Mesothelial cell of epicardium (in vitro differentiated cells): ENCODE results near the gene EMP3. TPM values are rescaled to one million over a fixed set of nuclear protein-coding genes. Genes with fewer than 3 reads are reported as not detected.

Experiments used
- DNase-seq, 2 experiments: peaks; one replicate each; pipeline ENCODE4 v3.0.0; 2021; ENCODE audit warnings: low spot score in 2 of 2; ENCODE audit not compliant: unreplicated experiment in 2 of 2
- H3K27ac Mint-ChIP-seq: 2 replicates; pipeline ENCODE4 v1.8.0; 2021; ENCODE audit warnings: mixed read lengths
- H3K27me3 Mint-ChIP-seq: 2 replicates; pipeline ENCODE4 v1.8.0; 2021; ENCODE audit warnings: low read depth, mixed read lengths
- H3K36me3 Mint-ChIP-seq: 2 replicates; pipeline ENCODE4 v1.8.0; 2021; ENCODE audit warnings: mixed read lengths
- H3K4me1 Mint-ChIP-seq: 2 replicates; pipeline ENCODE4 v1.8.0; 2021; ENCODE audit warnings: mixed read lengths
- H3K4me3 Mint-ChIP-seq: 2 replicates; pipeline ENCODE4 v1.8.0; 2021; ENCODE audit warnings: mild to moderate bottlenecking, moderate library complexity, mixed read lengths
- H3K9me3 Mint-ChIP-seq: 2 replicates; pipeline ENCODE4 v1.8.0; 2021; ENCODE audit warnings: mixed read lengths
- CTCF ChIP-seq: fragments of 200-600 bp; sonication (generic); IDR thresholded peaks from one replicate; pipeline ENCODE4 v1.5.0; 2021; ENCODE audit warnings: antibody characterized with exemption; ENCODE audit not compliant: unreplicated experiment
- total RNA-seq: library from RNA; stranded (reverse); gene quantifications from 3 replicates; pipeline ENCODE4 v1.2.1, GENCODE V29; 2021

The EMP3 gene
- total RNA-seq, 1 donor from 2014 or later, result 52.5 TPM

- H3K9me3 Mint-ChIP-seq, result no peaks in the 10 kb centered on the region
- peaks cover 30% of the 10 kb centered on the region for H3K4me1 Mint-ChIP-seq
- no peaks in the 10 kb centered on the region for H3K36me3 Mint-ChIP-seq
- H3K27me3 Mint-ChIP-seq, result no peaks in the 10 kb centered on the region
- H3K4me3 Mint-ChIP-seq, result no peak overlapping the region
- no peak for TF ChIP-seq CTCF
- DNase-seq, result no peak
- H3K27ac Mint-ChIP-seq, result no peak overlapping the region
Measured at GRCh38 chr19:48318286-48318987, 6.9 kb upstream of the EMP3 start.

- Mint-ChIP-seq H3K27me3 (no peaks in the 10 kb centered on the region), H3K9me3 (no peaks in the 10 kb centered on the region), H3K36me3 (no peaks in the 10 kb centered on the region), H3K4me1 (peaks cover 37% of the 10 kb centered on the region), H3K27ac (peak overlapping the region; percentile 76), H3K4me3 (peak overlapping the region; percentile 84)
- peak; percentile 68 for TF ChIP-seq CTCF
- DNase-seq, result peak; percentile 66 to 87
Measured at GRCh38 chr19:48319647-48320541, 5.5 kb upstream of the EMP3 start.

GRCh38 chr19:48321372-48321621 lies 4.1 kb upstream of the EMP3 start:
- TF ChIP-seq CTCF, result no peak
- Mint-ChIP-seq H3K4me1 (peaks cover 51% of the 10 kb centered on the region), H3K27ac (peak overlapping the region; percentile 99), H3K4me3 (peak overlapping the region; percentile 84), H3K9me3 (no peaks in the 10 kb centered on the region), H3K27me3 (no peaks in the 10 kb centered on the region), H3K36me3 (no peaks in the 10 kb centered on the region)
- DNase-seq, result peak; percentile 96 to 97

- H3K9me3 Mint-ChIP-seq, result no peaks in the 10 kb centered on the region
- peak overlapping the region; percentile 84 for H3K4me3 Mint-ChIP-seq
- peak overlapping the region; percentile 99 for H3K27ac Mint-ChIP-seq
- peaks cover 56% of the 10 kb centered on the region for H3K4me1 Mint-ChIP-seq
- H3K27me3 Mint-ChIP-seq, result no peaks in the 10 kb centered on the region
- DNase-seq, result peak; percentile 99
- TF ChIP-seq CTCF, result no peak
- H3K36me3 Mint-ChIP-seq, result no peaks in the 10 kb centered on the region
Measured at GRCh38 chr19:48321622-48322591, 3.4 kb upstream of the EMP3 start.

GRCh38 chr19:48329167-48329891 lies 4.0 kb downstream of the EMP3 start:
- peaks cover 59% of the 10 kb centered on the region for H3K4me1 Mint-ChIP-seq
- DNase-seq, result no peak

More at GRCh38 chr19:48329167-48329891, 4.0 kb downstream of the EMP3 start:
- Mint-ChIP-seq H3K27me3 (no peaks in the 10 kb centered on the region), H3K27ac (peak overlapping the region; percentile 85), H3K4me3 (peak overlapping the region; percentile 85), H3K36me3 (peaks cover 6% of the 10 kb centered on the region), H3K9me3 (no peaks in the 10 kb centered on the region)
- no peak for TF ChIP-seq CTCF
